IPS-15b (cell line): ENCODE measurements around the gene RUNX1.

Experiments used
- H3K27me3 ChIP-seq: one replicate; pipeline ENCODE4 v1.6.1; 2013; ENCODE audit warnings: low read length; ENCODE audit not compliant: control insufficient read depth, insufficient read depth
- H3K36me3 ChIP-seq: one replicate; pipeline ENCODE4 v1.6.1; 2013; ENCODE audit warnings: low read length; ENCODE audit not compliant: control insufficient read depth, insufficient read depth
- H3K4me1 ChIP-seq: one replicate; pipeline ENCODE4 v1.6.1; 2013; ENCODE audit warnings: mild to moderate bottlenecking, low read length; ENCODE audit not compliant: control insufficient read depth, insufficient read depth
- H3K4me3 ChIP-seq: one replicate; pipeline ENCODE4 v1.5.1; 2013; ENCODE audit warnings: low read depth, low read length
- H3K9ac ChIP-seq: one replicate; pipeline ENCODE4 v1.6.1; 2013; ENCODE audit warnings: low read depth, mild to moderate bottlenecking, low read length
- H3K9me3 ChIP-seq: one replicate; pipeline ENCODE4 v1.6.1; 2013; ENCODE audit warnings: mild to moderate bottlenecking, low read length; ENCODE audit not compliant: control insufficient read depth, insufficient read depth

The RUNX1 gene

GRCh38 chr21:35079181-35079580 lies 30.1 kb upstream of the RUNX1 start:
- Histone ChIP-seq H3K4me3 (no peak overlapping the region), H3K4me1 (no peaks in the 10 kb centered on the region), H3K9me3 (peaks cover 3% of the 10 kb centered on the region), H3K36me3 (no peaks in the 10 kb centered on the region), H3K9ac (no peak overlapping the region), H3K27me3 (no peaks in the 10 kb centered on the region)

DNA sequence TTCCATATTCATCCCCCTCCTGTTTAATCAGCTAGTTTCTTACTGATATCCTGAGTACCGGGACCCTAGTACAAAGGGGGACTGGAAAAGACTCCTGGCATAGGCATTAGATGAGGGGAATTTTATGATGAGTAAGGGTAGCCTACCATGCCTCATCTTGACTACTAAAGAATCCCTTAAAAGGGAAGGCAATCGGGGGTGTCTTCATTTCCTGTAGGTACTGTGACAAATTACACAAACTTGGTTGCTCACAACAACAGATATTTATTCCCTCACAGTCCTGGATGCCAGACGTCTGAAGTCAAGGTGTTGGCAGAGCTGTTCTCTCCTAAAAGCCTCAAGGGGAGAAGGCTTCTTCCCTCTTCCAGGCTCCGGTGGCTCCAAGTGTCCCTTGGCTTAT lies 28.9 kb upstream of the RUNX1 start:
- Histone ChIP-seq H3K4me1 (no peaks in the 10 kb centered on the region), H3K27me3 (no peaks in the 10 kb centered on the region), H3K36me3 (no peaks in the 10 kb centered on the region), H3K9me3 (peaks cover 3% of the 10 kb centered on the region), H3K4me3 (no peak overlapping the region), H3K9ac (no peak overlapping the region)

GRCh38 chr21:35077466-35077865 lies 28.4 kb upstream of the RUNX1 start:
- Histone ChIP-seq H3K27me3 (no peaks in the 10 kb centered on the region), H3K9ac (no peak overlapping the region), H3K36me3 (no peaks in the 10 kb centered on the region), H3K4me1 (no peaks in the 10 kb centered on the region), H3K9me3 (peaks cover 3% of the 10 kb centered on the region), H3K4me3 (no peak overlapping the region)

- peaks cover 3% of the 10 kb centered on the region for H3K9me3 ChIP-seq
- no peaks in the 10 kb centered on the region for H3K27me3 ChIP-seq
- no peak overlapping the region for H3K9ac ChIP-seq
- no peak overlapping the region for H3K4me3 ChIP-seq
- H3K4me1 ChIP-seq = no peaks in the 10 kb centered on the region
- H3K36me3 ChIP-seq = no peaks in the 10 kb centered on the region
These were observed 26.4 kb upstream of the RUNX1 start for GRCh38 chr21:35075546-35075945.

DNA sequence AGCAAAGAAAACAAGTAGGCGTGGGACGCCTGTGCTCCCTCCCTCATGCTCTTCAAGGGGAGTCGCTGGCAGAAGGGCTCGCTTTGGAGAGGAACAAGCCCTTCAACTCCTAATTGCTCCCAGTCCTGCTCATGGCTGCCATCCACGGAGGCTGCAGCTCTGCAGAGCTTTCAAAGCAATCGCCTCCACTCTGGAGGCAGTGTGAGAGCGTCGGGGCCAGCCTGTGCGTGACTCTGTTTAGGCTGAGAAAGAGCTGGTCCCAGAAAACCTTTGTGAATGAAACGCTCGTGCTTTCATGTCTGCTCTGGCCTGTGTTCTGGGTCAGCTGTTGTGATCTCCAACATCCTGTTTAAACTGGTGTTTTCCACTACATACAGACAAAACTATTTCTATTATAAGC lies 23.9 kb upstream of the RUNX1 start:
- Histone ChIP-seq H3K27me3 (no peaks in the 10 kb centered on the region), H3K9ac (no peak overlapping the region), H3K4me3 (no peak overlapping the region), H3K4me1 (no peaks in the 10 kb centered on the region), H3K9me3 (no peaks in the 10 kb centered on the region), H3K36me3 (no peaks in the 10 kb centered on the region)

DNA sequence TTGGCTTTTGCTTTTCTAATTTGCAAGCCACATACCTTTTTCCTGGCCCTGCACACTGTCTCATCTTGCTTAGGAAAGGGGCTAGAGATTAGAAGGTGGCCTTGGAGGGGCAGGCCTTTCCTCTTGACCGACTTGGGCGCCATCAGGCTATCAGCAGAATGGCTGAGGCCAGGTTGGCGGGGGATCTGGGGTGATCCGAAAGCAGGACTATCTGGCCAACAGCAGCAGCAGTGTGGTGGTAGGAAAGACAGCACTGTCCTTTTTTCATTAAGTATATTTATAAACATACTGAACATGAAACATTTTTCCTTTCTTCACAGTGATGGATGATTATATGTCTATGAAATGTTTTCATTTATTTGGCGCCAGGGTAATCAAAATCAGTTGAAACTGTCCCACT lies 23.5 kb upstream of the RUNX1 start:
- H3K36me3 ChIP-seq = no peaks in the 10 kb centered on the region
- no peaks in the 10 kb centered on the region for H3K27me3 ChIP-seq
- H3K9me3 ChIP-seq = no peaks in the 10 kb centered on the region
- no peak overlapping the region for H3K4me3 ChIP-seq
- no peaks in the 10 kb centered on the region for H3K4me1 ChIP-seq
- no peak overlapping the region for H3K9ac ChIP-seq

GRCh38 chr21:35071347-35071746 lies 22.2 kb upstream of the RUNX1 start:
- H3K4me1 ChIP-seq = no peaks in the 10 kb centered on the region
- H3K9me3 ChIP-seq = no peaks in the 10 kb centered on the region
- no peak overlapping the region for H3K4me3 ChIP-seq

GRCh38 chr21:35070436-35070835 lies 21.3 kb upstream of the RUNX1 start:
- Histone ChIP-seq H3K4me3 (no peak overlapping the region), H3K9me3 (no peaks in the 10 kb centered on the region), H3K27me3 (no peaks in the 10 kb centered on the region), H3K9ac (no peak overlapping the region), H3K36me3 (no peaks in the 10 kb centered on the region), H3K4me1 (no peaks in the 10 kb centered on the region)

More at GRCh38 chr21:35071347-35071746, 22.2 kb upstream of the RUNX1 start:
- no peak overlapping the region for H3K9ac ChIP-seq
- H3K36me3 ChIP-seq = no peaks in the 10 kb centered on the region
- no peaks in the 10 kb centered on the region for H3K27me3 ChIP-seq

DNA sequence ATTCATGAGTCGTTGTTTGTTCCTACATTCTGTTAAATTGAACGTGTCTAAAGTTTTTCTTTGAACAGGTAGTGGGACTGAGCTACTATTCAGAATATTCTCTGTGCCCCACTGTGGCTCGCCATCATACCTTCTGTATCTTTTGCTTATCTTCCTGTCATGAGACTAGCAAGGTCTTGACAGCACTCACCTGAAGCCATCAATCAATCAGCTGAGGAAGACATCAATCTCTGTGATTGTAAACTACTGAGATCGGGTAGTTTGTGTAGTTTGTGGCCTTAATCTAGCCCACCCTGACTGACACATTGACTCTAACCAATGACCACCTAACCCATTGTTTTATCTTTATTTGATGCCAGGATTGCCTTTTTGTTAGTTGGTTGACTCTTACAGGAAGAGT lies 17.7 kb upstream of the RUNX1 start:
- H3K4me3 ChIP-seq = no peak overlapping the region
- H3K9ac ChIP-seq = no peak overlapping the region
- H3K4me1 ChIP-seq = no peaks in the 10 kb centered on the region
- no peaks in the 10 kb centered on the region for H3K9me3 ChIP-seq
- no peaks in the 10 kb centered on the region for H3K27me3 ChIP-seq
- no peaks in the 10 kb centered on the region for H3K36me3 ChIP-seq

DNA sequence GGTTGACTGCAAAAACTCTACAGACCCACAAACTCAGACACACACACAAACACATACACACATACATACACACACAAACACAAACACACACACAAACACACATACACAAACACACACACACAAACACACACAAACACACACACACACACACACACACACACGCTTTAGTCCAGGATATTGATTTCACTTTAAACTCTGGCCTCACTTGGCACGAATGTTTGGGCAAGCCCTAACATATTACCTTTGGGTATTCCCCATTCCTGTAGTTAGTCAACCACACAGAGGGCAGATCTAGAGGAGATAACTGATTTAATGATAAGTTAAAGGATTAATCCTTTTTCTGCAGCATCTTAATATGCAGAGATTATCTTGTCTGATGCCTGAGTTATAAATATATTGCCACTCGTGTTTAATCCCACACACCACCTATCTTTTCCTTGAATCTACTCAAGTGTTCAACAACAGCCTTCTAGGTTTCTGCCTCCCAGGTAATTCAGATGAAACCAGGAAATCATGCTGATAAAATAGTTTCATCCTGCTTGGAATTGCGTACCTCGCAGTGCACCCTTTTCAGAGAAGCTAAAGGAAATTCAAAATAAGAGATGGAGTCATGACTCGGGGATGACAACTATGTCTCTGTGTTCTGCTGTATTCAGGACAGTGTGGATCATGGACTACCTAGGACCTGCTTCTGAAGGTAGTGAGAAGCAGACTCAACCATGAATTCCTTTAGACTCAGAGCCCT lies 14.5 kb upstream of the RUNX1 start:
- H3K9me3 ChIP-seq = no peaks in the 10 kb centered on the region
- no peaks in the 10 kb centered on the region for H3K36me3 ChIP-seq
- H3K9ac ChIP-seq = no peak overlapping the region
- H3K4me3 ChIP-seq = no peak overlapping the region
- no peaks in the 10 kb centered on the region for H3K4me1 ChIP-seq
- H3K27me3 ChIP-seq = no peaks in the 10 kb centered on the region

DNA sequence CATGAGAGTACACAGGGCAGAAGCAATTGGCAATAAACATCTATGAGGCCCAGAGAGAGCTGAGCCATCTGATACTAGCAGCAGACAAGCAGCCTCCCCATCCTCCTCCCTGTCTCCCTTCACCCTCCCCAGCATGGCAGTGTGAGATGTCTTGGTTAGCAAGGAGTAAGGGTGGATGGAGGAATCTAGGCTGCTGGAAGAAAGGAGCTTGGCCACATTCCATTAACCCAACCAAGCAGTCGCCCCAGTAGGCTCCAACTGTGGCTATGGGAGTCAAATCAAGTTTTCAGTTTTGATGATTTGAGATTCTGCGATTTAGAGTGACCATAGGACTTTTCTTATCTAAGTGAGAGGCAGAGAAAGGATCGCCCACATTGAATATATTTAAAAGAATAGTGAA lies 12.9 kb upstream of the RUNX1 start:
- H3K27me3 ChIP-seq = no peaks in the 10 kb centered on the region
- no peaks in the 10 kb centered on the region for H3K9me3 ChIP-seq
- no peaks in the 10 kb centered on the region for H3K36me3 ChIP-seq
- H3K4me3 ChIP-seq = no peak overlapping the region
- H3K9ac ChIP-seq = no peak overlapping the region
- no peaks in the 10 kb centered on the region for H3K4me1 ChIP-seq

DNA sequence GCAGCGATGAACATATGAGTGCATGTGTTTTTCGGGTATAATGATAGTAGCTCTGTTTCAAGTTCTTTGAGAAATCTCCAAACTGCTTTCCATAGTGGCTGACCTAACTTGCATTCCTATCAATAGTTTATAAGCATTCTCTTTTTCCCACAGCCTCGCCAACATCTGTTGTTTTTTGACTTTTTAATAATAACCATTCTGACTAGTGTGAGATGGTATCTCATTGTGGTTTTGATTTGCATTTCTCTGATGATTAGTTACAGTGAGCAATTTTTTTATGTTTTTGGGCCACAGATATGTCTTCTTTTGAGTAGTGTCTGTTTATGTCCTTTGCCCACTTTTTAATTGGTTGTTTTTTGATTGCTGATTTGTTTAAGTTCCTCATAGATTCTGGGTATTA lies 10.6 kb upstream of the RUNX1 start:
- Histone ChIP-seq H3K4me3 (no peak overlapping the region), H3K9me3 (no peaks in the 10 kb centered on the region), H3K9ac (no peak overlapping the region), H3K36me3 (no peaks in the 10 kb centered on the region), H3K27me3 (no peaks in the 10 kb centered on the region), H3K4me1 (no peaks in the 10 kb centered on the region)
